Measurements from ENCODE around the gene FKBP1A. TPM values are rescaled to one million over a fixed set of nuclear protein-coding genes. Genes with fewer than 3 reads are reported as not detected.
"Not testable (repeated sequence)": the region's sequence is repeated elsewhere in the genome, so short reads cannot be mapped to it uniquely, and the experiment has no call there.

Gene FKBP1A
- total RNA-seq, 1 experiment from 2014 or later, result 146 TPM

DNA sequence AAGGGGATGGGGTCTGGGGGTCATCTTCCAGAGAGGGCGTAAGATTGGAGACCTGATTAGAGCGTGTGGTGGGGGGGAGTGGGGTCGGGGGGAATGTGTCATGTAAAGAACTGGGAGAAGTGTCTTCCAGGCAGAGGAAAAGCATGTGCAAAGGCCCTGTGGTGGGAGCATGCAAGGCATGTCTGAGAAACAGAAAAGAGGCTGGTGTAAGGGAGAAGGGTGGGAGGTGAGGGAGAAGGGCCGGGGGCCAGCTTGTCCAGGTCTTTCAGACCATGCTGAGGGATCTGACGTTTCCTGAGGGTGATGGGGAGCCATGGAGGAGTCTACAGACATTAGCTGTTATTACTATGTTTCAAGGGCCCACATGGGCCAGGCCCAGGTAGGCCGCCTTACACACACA is 30.4 kb upstream of the FKBP1A start:
- Histone ChIP-seq H3K36me3 (no peaks in the 10 kb centered on the region), H3K27me3 (no peaks in the 10 kb centered on the region), H3K9me3 (peaks cover 3% of the 10 kb centered on the region; the same call in 1 of the 2 replicates), H3K4me3 (no peak overlapping the region)
- no peak for DNase-seq

DNA sequence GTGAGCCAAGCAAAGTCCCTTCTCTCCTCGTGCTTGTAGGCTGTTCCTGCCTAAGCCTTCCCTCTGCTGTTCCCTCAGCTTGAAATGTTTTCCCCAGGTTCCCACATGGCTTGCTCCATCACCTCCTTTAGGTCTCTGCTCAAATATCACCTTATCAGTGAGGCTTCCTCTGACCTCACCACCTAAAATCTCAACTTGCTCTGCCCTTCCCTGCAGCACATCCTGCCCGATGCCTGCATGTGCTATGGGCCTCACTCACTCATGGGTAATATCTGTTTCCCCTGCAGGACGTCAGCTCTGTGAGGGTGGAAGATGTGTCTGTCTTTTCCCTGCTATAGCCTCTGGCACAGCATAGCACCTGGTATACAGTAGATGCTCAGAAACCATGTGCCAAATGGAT is 29.9 kb upstream of the FKBP1A start:
- H3K36me3 ChIP-seq, result no peaks in the 10 kb centered on the region
- DNase-seq, result no peak

DNA sequence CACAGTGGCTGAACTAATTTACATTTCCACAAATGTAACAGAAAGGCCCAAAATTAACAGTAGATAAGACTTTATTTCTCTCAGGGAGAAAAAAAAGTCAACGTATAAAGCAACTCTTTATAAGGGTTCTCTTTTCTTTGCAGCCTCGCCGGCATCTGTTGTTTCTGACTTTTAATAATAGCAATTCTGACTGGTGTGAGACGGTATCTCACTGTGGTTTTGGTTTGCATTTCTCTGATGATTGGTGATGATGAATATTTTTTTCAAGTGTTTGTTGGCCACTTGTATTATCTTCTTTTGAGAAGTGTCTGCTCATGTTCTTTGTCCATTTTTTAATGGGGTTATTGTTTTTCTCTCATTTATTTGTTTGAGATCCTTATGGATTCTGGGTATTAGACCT is 27.2 kb upstream of the FKBP1A start:
- no peaks in the 10 kb centered on the region for H3K36me3 ChIP-seq
- no peak overlapping the region for H3K4me3 ChIP-seq
- no peaks in the 10 kb centered on the region for H3K27me3 ChIP-seq
- DNase-seq, result no peak
- H3K9me3 ChIP-seq, result peaks cover 3% of the 10 kb centered on the region; the same call in 1 of the 2 replicates

More for the DNA sequence above, 29.9 kb upstream of the FKBP1A start:
- Histone ChIP-seq H3K27me3 (no peaks in the 10 kb centered on the region), H3K9me3 (peaks cover 3% of the 10 kb centered on the region; the same call in 1 of the 2 replicates), H3K4me3 (no peak overlapping the region)

DNA sequence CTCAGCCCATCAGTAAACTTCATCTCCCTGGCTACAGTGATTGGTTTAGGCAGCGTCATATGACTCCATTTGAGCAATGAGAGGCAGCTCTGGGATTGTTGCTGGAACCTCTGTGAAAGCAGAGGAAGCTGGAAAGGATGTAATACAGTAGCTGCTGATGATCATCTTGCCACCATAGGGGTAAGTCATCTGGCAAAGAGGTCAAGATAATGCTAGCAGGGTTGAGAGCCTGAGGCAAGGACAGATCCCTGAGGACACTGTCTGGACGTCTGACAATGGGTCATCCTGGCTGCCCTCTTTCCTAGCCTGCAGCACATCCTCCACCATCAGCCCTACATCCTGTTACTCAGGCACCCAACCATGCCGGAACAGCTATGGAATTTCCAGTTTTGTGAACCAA is 25.5 kb upstream of the FKBP1A start:
- DNase-seq, result peak; percentile 42
- no peak overlapping the region for H3K4me3 ChIP-seq
- no peaks in the 10 kb centered on the region for H3K36me3 ChIP-seq
- peaks cover 3% of the 10 kb centered on the region; the same call in 1 of the 2 replicates for H3K9me3 ChIP-seq
- no peaks in the 10 kb centered on the region for H3K27me3 ChIP-seq

DNA sequence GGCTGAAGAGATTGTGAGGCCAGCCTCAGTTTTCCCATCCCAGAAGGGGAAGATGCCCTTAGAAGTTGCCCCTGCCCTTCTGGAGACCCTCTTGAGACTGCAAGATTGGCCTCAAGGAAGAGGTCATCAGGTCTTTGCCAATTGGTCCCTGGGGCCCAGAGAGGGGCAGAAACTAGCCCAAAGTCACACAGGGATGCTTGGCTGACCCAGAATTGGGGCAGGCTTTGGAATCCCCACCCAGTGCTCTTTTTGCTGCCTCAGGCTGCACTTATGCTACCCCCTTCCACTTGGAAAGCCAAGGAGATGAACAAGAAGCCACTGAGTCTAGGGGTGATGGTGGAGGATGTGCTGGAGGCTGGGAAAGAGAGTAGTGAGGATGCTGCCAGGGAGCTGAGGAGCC is 24.9 kb upstream of the FKBP1A start:
- no peak overlapping the region for H3K4me3 ChIP-seq
- H3K36me3 ChIP-seq, result no peaks in the 10 kb centered on the region
- H3K27me3 ChIP-seq, result no peaks in the 10 kb centered on the region
- no peak for DNase-seq
- peaks cover 3% of the 10 kb centered on the region; the same call in 1 of the 2 replicates for H3K9me3 ChIP-seq

DNA sequence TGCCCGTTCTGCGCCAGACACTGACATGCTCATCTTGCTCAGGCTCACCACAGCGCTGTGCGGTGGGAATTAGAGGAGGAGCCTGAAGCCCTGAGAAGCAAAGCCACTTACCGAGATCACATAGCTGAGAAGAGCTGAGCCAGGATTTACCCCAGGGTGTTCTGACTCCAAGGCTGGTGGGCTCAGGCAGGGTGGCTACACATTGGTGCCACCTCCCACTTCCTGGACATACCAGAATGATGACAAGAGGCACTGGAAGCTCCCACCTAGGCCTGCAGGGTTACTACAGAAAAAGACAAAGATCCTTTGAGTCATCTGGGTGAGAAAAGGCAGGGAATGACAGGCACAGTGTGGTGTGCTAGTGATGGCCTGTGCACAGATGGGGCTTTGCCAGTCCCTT is 24.4 kb upstream of the FKBP1A start:
- Histone ChIP-seq H3K27me3 (no peaks in the 10 kb centered on the region), H3K9me3 (peaks cover 3% of the 10 kb centered on the region; the same call in 1 of the 2 replicates), H3K4me3 (no peak overlapping the region), H3K36me3 (no peaks in the 10 kb centered on the region)
- peak; percentile 14 for DNase-seq

DNA sequence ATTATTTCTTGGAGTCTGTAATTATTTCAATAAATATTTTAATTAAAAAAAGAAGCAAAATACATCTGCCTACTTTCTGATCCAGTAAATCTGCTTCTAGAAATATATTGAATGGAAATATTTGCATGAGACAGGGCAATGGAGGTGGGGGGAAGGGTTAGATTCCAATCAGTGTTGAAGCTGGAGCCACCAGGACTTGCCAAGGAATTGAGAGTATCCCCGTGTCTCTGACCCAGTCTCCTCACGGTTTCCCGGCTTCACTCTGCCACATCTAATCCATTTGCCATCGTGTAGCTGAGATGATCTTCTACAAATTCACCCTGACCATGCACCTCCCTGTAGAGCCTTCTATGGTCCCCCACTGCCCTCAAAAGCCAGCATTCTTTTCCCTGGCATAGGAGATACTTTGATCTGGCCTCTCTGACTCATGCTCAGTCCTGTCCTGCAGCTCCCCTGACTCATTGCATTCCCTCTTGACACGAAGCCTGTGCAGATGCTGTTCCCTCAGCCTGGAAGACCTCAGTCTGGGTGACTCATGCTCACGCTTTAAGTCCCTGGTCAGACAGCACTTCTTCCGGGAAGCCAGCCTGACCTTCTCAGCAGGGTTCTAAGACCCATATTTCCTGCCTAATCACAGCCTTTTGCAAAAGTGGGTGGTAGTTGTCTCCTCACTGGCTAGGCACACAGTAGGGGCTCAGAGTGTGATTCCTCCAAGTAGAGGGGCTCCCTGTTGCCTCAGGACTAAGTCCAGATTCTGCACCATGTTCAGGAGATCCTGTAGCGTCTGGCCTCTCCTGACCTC is 23.0 kb upstream of the FKBP1A start:
- peak; percentile 93 for DNase-seq
- Histone ChIP-seq H3K9me3 (peaks cover 3% of the 10 kb centered on the region; the same call in 1 of the 2 replicates), H3K27me3 (no peaks in the 10 kb centered on the region), H3K4me3 (no peak overlapping the region), H3K36me3 (no peaks in the 10 kb centered on the region)

DNA sequence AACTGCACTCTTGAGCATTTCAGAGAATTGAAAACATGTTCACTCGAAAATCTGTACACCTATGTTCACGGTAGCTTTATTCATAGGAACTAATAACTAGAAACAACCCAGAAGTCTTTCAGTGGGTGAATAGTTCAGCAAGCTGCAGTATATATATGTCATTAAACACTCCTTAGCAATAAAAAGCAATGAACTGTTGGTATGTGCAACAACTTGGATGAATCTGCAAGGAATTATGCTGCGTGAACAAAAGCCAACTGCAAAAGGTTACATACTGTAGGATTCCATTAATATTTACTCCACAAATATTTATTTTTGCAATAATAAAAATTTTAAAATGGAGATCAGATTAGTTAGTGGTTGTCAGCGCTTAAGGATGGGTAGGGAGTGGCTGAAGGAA is 22.1 kb upstream of the FKBP1A start:
- DNase-seq, result no peak
- no peaks in the 10 kb centered on the region for H3K36me3 ChIP-seq
- H3K4me3 ChIP-seq, result no peak overlapping the region
- H3K27me3 ChIP-seq, result no peaks in the 10 kb centered on the region
- peaks cover 3% of the 10 kb centered on the region; the same call in 1 of the 2 replicates for H3K9me3 ChIP-seq

DNA sequence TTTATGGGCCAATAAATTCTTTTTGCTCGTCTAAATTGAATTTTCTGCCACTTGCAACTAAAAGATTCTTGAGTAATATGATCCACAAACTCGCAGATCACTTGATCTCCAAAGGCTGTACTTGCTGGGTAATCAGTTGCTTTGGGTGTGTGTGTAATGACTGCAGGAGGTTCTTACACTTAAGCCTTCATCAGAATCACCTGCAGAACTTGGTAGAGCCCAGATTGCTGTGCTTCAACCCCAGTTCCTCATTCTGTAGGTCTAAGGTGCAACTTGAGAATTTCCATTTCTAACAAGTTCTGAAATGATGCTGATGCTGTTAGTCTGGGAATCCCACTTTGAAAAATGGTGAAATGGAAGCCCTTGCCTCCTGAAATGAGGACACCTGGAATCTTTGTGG is 12.9 kb upstream of the FKBP1A start:
- Histone ChIP-seq H3K36me3 (no peaks in the 10 kb centered on the region), H3K9me3 (peaks cover 2% of the 10 kb centered on the region; the same call in 1 of the 2 replicates), H3K27me3 (no peaks in the 10 kb centered on the region), H3K4me3 (no peak overlapping the region)
- no peak for DNase-seq

DNA sequence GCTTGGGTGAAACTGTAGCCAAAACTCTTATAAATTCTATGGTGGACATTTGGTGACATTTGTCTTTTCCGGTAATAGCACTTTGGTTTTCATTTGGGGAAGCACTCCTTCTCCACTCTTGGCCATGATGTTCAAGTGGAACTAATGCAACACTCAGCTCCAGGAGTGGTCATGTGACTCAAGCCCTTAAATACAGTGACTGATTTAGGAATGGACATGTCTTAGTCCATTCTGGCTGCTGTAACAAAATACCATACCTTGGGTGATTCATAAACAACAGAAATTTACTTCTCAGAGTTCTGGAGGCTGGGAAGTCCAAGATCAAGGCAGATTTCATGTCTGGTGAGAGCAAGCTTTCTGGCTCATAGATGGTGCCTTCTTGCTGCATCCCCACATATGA is 10.8 kb upstream of the FKBP1A start:
- no peak overlapping the region for H3K4me3 ChIP-seq
- H3K9me3 ChIP-seq, result peaks cover 2% of the 10 kb centered on the region; the same call in 1 of the 2 replicates
- H3K36me3 ChIP-seq, result no peaks in the 10 kb centered on the region
- no peak for DNase-seq
- no peaks in the 10 kb centered on the region for H3K27me3 ChIP-seq

DNA sequence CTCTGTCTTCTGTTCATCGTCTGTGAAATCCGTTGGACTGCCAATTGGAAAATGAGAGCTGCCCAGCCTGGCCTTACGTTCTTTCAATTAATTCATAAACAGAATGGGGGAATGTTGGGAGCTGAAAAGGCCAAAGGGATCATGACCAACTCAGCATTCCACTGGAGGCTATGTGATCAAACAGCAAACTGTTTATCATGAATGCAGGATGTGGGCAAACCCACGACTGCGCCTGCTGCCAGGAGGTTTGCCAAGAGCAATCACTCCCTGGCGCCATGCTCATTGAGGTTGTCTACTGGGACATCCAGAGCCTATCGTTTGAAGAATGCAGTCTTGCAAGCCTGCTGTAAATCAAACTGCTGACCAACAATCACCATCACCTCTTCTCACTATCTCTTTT is 9.3 kb upstream of the FKBP1A start:
- peak; percentile 90 for DNase-seq
- peaks cover 2% of the 10 kb centered on the region; the same call in 1 of the 2 replicates for H3K9me3 ChIP-seq
- no peak overlapping the region for H3K4me3 ChIP-seq
- H3K27me3 ChIP-seq, result no peaks in the 10 kb centered on the region
- H3K36me3 ChIP-seq, result no peaks in the 10 kb centered on the region

DNA sequence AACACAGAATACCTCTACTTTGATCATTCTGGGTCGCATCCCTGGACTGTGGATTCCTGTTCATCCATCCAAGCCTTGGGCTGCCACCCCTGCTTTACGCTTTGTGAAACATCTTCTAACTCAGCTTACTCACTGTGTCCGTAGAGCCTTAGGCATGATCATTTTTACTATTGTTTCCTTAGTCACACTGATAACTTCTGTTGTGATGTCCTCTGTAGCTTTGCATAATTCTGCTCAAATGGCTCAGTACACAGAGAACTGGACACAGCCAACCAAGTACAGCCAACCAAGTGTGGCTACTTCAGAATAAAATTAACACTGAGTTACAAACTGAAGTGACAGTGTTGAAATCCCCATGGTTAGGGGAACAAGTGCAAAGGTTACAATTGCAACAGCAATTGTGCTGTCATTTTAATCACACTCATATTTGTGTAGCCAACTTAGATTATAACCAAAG is 8.6 kb upstream of the FKBP1A start:
- Histone ChIP-seq H3K4me3 (no peak overlapping the region), H3K27me3 (no peaks in the 10 kb centered on the region), H3K36me3 (no peaks in the 10 kb centered on the region), H3K9me3 (peaks cover 2% of the 10 kb centered on the region; the same call in 1 of the 2 replicates)
- no peak for DNase-seq

DNA sequence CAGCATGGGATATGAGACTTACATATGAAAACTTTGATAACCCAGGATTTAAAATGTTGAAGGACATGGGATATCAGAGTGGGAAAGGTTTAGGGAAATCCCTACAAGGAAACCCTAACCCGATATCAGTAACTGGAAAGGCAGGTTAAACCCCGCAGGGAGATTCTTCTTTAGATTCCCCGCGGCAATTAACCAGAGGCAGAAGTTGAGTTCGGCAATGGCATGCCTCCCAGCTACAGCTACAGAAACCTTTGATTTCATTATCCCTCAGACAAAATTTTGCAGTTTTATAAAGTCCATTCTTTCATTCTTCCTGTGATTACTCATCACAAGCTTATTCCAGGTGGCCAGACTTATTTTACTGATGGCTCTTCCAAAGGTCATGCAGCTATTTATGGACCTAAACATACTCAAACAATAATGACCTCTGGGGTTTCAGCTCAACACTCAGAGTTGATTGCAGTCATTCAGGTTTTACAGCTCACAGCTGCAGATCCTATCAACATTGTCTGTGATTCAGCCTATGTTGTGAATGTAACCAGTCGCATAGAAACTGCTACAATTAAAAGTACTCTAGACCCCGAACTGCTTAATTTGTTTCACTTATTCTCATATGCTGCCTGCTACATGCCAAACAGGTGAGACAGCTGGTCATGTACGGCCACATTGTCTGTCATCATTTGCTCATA is 7.0 kb upstream of the FKBP1A start:
- not testable (repeated sequence) for H3K36me3 ChIP-seq, H3K4me3 ChIP-seq, DNase-seq, H3K9me3 ChIP-seq, H3K27me3 ChIP-seq

DNA sequence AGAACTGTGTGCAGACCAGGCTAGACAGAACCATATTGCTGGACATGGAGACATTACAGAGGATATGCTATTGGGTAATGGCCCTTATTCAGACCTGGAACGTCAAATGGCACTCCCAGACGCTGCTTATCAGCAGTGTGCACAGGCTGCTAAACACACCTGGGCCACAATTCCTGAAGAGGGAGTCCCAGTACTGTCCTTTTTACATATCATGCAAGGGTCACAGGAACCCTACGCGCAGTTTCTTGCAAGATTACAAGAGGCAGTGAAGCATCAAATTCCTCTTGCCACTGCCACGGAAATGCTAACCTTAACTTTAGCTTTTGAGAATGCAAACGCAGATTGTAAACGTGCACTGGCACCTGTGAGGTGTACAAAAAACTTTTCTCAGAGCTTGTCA is 5.3 kb upstream of the FKBP1A start:
- not testable (repeated sequence) for H3K36me3 ChIP-seq, DNase-seq, H3K27me3 ChIP-seq, H3K4me3 ChIP-seq, H3K9me3 ChIP-seq

DNA sequence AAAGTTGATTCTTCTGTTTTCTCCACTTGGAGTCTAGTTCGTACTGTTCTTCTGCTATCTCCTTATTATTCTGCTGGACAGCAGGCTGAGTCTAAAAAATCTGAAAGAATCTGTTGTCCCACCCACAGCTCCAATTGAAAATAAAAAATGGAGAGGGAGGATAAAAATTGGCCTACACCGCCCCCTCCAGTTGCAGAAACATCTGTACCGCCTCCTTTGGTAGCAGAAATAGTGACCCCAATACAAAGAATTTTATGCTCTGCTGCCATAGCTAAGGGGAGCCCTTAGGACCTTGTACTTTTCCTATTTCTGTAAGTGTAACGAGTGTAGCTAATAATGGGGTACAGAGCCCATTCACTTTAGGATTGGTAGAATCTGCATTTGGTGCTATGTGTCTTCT is 4.9 kb upstream of the FKBP1A start:
- DNase-seq, result no peak
- H3K4me3 ChIP-seq, result no peak overlapping the region
- no peaks in the 10 kb centered on the region for H3K27me3 ChIP-seq
- H3K36me3 ChIP-seq, result no peaks in the 10 kb centered on the region
- no peaks in the 10 kb centered on the region for H3K9me3 ChIP-seq

DNA sequence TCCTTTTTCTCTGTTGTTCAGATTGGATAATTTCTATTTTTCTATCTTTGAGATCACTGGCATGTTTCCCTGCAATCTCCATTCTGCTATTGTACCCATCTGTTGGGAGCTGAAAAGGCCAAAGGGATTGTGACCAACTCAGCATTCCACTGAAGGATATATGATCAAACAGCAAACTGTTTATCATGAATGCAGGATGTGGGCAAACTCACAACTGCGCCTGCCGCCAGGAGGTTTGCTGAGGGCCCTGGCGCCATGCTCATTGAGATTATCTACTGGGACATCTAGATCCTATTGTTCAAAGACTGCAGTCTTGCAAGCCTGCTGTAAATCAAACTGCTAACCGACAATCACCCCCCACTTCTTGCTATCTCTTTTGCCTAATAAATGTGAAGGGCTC is 3.8 kb upstream of the FKBP1A start:
- DNase-seq, result no peak
- Histone ChIP-seq H3K27me3 (no peaks in the 10 kb centered on the region), H3K36me3 (no peaks in the 10 kb centered on the region), H3K4me3 (no peak overlapping the region), H3K9me3 (no peaks in the 10 kb centered on the region)

DNA sequence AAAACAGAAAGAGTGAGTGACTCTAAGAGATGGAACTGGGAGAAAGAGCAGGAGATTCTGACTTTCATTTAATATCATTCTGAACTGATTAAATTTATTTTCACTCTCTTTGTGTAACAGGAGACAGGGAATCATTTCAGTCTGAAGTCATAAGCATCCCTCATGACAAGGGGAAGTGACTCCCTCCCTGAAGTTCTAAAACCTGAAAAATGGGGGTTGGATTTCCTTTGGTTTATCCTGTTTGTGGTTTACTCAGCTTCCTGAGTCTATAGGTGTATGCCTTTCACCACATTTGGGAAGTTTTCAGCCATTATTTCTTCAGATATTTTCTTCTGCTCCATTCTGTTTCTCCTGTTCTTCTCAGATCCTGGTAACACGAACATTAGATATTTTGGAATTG is 3.4 kb upstream of the FKBP1A start:
- H3K4me3 ChIP-seq, result no peak overlapping the region
- H3K36me3 ChIP-seq, result no peaks in the 10 kb centered on the region
- H3K27me3 ChIP-seq, result no peaks in the 10 kb centered on the region
- DNase-seq, result no peak
- H3K9me3 ChIP-seq, result no peaks in the 10 kb centered on the region
